ENCODE results near the gene PRAMEF33. TPM values are rescaled to one million over a fixed set of nuclear protein-coding genes. Genes with fewer than 3 reads are reported as not detected.
"Not testable (repeated sequence)": the region's sequence is repeated elsewhere in the genome, so short reads cannot be mapped to it uniquely, and the experiment has no call there.

PRAMEF33 gene, protein sequence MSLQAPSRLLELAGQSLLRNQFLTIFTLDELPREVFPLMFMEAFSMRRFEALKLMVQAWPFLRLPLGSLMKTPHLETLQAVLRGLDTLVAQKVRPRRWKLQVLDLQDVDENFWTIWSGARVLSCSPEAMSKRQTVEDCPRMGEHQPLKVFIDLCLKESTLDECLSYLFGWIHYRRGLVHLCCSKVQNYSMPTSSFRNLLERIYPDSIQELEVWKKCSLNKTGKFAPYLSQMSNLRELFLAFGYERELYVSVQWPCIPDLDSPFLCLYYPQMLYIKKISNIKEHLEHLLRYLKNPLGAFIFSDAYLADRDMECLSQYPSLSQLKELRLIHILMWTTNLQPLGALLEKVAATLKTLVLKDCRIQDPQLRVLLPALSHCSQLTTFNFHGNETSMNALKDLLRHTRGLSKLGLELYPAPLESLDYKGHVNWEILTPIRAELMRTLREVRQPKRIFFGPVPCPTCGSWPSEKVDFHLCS
- not detected for total RNA-seq

DNA sequence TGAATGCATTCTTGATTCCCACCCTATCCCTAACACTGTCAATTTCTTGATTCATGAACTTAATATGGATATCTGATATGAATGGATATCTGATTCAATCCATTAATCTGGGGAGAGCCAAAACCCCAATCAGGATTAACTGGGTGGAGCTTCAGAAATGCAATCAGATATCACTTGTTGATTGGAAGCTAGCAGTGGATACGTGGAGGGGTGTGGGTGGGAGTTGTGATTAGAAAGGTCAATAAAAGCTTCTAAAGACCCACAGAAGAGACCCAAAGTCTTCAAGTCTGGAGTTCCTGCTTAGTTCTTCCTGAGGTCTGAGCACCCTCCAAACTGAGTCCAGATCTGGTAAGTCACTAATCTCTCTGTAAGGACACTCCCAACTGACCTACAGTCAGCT, at the start of gene PRAMEF33:
Gene PRAMEF33 (plus strand): TSS at position 301 of the 400 bp plus-strand sequence. CDS start 2,416 bp downstream, outside the sequence.
- not testable (repeated sequence) for DNase-seq

DNA sequence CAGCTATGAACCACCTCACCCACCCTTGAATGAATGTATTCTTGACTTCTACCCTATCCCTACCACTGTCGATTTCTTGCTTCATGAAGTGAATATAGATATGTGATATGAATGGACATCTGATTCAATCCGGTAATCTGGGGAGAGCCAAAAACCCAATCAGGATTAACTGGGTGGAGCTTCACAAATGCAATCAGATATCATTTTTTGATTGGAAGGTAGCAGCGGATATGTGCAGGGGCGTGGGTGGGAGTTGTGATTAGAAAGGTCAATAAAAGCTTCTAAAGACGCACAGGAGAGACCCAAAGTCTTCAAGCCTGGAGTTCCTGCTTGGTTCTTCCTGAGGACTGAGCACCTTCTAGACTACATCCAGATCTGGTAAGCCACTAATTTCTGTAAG, 49.4 kb upstream of the PRAMEF33 start, which contains the start of gene PRAMEF5:
Gene PRAMEF5 (plus strand): TSS at position 301 of the 400 bp plus-strand sequence. CDS start 5,071 bp downstream, outside the sequence.
- not testable (repeated sequence) for DNase-seq

DNA sequence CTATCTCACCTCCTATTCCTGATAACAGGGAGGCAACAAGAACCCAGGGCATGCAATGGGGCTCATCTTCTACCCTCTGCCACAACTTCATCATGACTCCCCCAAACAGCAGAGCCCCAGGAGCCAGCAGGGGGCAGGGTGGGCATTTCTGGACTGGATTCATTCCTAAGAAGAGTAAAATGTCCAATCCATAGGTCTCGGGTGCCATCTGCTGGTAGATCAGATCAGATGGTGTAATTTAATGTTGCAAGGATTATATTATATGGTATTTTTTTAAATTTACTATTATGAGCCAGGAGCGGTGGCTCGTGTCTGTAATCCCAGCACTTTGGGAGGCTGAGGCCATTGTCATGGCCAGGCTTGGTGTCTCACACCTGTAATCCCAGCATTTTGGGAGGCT, 38.2 kb upstream of the PRAMEF33 start:
- not testable (repeated sequence) for DNase-seq

DNA sequence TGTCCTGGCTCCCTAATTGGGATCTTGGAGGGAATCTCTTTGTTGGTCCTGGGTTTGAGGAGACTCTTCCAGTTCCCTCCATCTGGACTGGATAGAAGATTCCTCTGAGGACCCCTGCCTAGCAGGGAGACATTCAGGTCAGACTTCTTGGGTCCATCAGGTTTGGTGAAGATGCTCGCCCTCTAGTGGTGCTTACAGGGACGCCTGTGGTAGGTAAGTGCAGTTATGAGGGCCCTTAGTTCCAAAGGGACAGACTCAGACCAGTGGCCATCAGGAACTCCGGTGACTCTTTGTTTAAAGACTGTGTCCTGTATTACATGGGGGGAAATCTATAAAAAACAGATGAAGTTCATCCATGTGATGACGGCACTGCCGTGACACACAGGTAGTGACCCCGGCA, 26.3 kb upstream of the PRAMEF33 start:
- DNase-seq = not testable (repeated sequence)

DNA sequence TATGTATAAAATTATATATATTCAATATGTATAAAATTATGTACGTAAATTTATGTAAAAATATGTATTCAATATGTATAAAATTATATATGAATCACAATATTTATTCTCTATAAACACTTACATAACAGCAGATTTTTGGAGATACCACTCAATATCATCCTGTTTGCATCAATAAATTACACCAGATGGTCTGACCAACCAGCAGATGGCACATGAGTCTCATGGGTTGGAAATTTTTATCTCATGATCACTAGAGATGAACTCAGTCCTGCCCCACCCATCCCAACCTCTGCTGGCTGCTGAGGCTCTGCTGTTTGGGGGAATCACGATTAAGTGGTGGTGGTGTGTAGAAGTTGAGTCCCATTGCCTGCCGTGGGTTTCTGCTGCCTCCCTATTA, 23.7 kb upstream of the PRAMEF33 start:
- not testable (repeated sequence) for DNase-seq

DNA sequence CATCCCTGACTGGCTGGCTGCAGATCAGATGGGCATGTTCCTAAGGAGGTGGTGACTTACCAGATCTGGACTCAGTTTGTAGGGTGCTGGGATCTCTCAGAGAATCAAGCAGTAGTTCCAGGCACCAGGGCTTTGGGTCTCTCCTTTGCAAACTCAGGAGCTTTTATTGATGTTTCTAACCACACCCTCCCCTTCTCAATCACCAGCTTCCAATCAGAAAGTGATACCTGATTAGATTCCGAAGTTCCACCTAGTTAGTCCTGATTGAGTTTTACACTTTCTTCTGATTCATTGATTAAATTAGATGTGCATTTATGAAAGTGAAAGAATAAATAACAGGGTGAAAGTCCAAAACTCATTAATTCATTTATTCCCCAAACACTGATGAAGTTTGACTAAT, 18.3 kb upstream of the PRAMEF33 start, which contains the start of gene PRAMEF8:
Gene PRAMEF8 (minus strand): TSS at position 101 of the 400 bp plus-strand sequence. CDS start 1,046 bp downstream, outside the sequence.
- DNase-seq = not testable (repeated sequence)

DNA sequence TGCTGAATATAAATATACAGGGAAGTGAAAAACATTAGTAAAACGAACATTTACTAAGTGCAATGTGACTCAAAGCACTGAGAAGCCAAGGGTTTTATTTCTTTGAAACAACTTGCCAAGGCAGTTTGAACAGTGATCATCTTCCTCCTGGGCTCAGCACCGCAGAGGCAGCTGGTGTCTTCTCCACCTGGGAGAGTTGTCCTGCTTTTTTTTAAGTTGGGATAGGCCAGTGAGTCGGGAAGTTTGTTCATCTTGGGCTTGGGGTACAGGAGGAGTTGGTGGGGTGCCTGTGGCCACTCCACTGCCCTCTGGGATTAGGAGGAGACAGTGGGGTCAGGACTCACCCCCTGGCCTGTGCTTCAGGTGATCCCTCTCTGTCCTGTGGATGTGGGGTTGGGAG, 14.3 kb upstream of the PRAMEF33 start:
- DNase-seq = not testable (repeated sequence)

DNA sequence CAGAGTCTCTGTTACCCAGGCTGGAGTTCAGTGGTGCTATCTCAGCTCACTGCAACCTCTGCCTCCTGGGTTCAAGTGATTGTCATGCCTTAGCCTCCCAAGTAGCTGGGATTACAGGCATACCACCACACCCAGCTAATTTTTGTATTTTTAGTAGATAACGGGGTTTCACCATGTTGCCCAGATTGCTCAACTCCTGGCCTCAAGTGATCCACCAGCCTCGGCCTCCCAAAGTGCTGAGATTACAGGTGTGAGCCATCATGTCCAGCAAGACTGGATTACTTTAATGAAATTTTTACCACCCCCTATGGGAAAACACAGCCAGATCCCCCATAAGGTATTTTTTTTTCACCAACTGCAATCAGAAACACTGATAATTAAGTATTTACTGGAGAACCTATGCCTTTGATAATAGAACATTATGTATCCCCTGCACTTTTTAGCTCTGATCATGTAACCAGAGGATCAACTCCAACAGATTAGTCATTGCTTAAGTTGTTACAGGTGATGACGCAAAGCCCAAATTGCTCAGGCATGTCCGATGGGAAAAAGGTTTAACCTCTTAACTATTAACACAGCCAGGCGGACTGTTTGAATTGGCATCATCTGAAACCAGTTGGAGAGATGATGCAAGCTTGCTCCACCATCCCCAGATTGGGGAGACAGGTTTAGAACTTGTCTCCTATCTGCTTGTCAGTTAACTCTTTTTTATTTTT, 6.0 kb upstream of the PRAMEF33 start:
- DNase-seq = not testable (repeated sequence)

DNA sequence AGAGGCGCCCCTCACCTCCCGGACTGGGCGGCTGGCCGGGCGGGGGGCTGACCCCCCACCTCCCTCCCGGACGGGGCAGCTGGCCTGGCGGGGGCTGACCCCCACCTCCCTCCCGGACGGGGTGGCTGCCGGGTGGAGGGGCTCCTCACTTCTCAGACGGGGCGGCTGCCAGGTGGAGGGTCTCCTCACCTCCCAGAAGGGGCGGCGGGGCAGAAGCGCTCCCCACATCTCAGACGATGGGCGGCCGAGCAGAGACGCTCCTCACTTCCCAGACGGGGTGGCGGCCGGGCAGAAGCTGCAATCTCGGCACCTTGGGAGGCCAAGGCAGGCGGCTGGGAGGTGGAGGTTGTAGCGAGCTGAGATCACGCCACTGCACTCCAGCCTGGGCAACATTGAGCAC, 4.6 kb upstream of the PRAMEF33 start:
- not testable (repeated sequence) for DNase-seq

DNA sequence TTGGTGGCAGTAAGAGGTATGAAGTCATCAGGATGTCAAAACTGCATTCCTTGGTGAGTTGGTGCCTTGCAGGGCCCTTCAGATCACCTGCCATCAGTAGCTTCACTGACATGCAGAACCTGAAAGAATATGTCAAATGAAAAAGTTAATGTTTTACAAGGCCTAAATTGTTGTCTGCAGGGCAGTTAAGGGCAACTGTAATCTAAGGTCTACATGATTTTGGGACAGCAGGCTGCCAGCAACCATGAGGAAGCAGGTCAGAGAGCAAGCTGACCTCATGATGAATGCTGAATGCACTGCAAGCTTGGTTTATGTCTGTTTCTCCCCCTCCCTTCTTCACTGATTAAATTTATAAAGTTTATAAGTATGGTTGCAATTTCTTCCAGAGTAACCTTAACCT, 1.1 kb upstream of the PRAMEF33 start:
- not testable (repeated sequence) for DNase-seq

DNA sequence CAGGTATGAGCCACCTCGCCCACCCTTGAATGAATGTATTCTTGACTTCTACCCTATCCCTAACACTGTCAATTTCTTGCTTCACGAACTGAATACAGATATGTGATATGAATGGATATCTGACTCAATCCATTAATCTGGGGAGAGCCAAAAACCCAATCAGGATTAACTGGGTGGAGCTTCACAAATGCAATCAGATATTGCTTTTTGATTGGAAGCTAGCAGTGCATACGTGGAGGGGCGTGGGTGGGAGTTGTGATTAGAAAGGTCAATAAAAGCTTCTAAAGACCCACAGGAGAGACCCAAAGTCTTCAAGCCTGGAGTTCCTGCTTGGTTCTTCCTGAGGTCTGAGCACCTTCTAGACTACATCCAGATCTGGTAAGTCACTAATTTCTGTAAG, 11.9 kb downstream of the PRAMEF33 start, which contains the start of gene PRAMEF15:
Gene PRAMEF15 (plus strand): TSS at position 301 of the 400 bp plus-strand sequence. CDS start 2,827 bp downstream, outside the sequence.
- not testable (repeated sequence) for DNase-seq

DNA sequence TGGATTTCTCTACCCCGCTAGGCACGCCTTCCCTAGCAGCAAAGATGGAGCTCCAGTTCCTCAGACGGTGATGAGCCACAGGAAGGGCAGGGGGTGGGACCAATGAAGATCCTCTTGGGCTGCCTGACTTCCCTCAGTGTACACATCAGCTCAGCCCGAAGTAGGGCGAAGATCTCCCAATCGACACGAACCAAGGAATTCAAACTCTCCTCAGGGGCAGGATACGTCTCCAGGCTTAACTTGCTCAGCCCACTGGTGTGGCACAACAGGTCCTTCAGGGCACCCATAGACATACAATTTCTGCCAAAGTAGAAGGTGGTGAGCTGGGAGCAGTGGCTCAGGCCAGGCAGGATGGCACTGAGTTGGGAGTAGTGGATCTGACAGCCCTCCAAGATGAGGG, 39.2 kb downstream of the PRAMEF33 start:
- DNase-seq = not testable (repeated sequence)

DNA sequence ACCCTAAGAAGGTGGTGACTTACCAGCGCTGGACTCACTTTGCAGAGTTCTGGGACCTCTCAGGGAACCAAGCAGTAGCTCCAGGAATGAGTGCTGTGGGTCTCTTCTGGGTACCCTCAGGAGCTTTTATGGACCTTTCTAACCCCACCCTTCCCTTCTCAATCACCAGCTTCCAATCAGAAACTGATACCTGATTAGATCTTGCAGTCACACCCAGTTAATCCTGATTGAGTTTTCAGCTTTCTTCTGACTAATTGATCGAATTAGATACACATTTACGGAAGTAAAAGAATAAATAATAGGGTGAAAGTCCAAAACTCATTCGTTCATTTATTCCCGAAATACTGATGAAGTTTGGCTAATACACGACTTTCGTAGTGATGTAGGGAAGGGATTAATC, 43.7 kb downstream of the PRAMEF33 start, which contains the start of gene PRAMEF14:
Gene PRAMEF14 (minus strand): TSS at position 101 of the 400 bp plus-strand sequence. CDS start 1,820 bp downstream, outside the sequence.
- DNase-seq = not testable (repeated sequence)

DNA sequence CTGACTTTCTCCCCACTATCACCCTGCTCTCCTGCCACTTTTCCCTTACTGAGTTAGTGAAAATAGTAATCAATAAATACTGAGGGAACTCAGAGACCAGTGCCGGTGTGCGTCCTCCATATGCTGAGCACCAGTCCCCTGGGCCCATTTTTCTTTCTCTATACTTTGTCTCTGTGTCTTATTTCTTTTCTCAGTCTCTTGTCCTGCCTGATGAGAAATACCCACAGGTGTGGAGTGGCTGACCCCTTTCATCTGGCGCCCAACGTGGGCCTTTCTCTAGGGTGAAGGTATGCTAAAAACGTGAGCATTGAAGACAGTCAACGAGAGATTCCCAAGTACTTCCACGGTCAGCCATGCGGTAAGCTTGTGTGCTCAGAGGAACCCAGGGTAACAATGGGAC, 50.1 kb downstream of the PRAMEF33 start:
- DNase-seq = not testable (repeated sequence)

DNA sequence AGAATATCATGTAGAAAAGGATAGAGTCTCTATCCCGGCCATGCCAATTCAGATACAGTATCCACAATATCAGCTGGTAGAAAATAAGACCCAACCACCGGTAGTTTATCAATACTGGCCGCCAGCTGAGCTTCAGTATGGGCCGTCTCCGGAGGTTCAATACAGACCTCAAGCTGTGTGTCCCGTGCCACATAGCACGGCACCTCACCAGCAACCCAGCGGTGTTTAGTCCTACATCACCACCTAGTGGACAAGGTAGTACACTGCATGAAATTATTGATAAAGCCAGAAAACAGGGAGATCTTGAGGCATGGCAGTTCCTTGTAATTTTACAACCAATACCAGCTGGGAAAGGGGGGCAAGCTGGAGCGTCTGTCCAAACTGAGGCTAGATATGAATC, 51.1 kb downstream of the PRAMEF33 start:
- DNase-seq = not testable (repeated sequence)

DNA sequence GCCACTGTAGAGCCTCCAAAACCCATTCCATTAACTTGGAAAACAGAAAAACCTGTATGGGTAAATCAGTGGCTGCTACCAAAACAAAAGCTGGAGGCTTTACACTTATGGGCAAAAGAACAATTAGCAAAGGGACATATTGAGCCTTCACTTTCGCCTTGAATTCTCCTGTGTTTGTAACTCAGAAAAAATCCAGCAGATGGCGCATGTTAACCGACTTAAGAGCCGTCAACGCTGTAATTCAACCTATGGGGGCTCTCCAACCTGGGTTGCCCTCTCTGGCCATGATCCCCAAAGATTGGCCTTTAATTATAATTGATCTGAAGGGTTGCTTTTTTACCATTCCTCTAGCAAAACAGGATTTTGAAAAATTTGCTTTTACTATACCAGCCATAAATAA, 53.4 kb downstream of the PRAMEF33 start:
- DNase-seq = not testable (repeated sequence)
